ENCODE measurements around the gene LYL1. TPM values are rescaled to one million over a fixed set of nuclear protein-coding genes. Genes with fewer than 3 reads are reported as not detected.

Gene LYL1
- total RNA-seq, 1 donor from 2014 or later, result 1.4 TPM

DNA sequence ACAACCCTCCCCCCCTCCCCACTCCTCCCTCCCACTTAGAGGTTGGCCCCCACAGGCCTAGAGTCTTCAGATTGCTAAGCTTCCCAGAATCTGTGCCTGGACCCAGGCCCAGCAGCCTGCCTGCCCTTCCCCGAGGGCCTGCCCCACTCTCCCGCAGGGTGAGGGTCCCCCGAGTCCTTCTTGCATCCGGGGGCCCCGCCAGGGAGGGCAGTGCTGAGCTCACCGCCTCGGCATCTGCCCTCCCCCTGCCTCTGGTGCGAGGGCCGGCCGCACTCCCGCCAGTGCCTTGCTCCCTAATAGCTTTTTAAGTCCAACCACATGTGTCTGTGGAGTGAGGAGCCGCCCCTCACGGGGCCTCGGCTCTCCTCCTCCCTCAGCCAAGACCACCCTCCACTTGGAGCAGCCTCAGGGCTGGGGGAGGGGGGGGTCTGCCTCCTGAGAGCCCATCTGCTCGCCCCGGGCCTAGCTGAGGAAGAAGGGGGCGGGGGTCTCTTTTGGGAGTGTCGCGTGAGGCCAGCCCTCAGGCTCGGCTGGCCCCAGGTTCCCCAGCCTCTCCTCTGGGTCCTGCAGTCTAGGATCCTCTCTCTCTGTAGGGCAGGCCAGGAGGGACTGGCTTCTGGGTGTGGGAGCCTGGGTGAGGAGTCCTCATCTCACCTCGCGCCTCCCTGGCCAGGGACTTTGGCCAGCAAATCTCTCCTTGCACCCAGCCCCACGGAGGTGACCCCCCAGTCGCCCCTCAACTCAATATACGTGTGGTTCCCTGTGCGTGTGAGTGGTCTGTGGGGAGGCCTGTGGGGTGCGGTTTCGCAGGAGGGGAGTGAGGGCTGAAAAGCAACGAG, 47.2 kb downstream of the LYL1 start:
- peak; percentile 1 for ATAC-seq

DNA sequence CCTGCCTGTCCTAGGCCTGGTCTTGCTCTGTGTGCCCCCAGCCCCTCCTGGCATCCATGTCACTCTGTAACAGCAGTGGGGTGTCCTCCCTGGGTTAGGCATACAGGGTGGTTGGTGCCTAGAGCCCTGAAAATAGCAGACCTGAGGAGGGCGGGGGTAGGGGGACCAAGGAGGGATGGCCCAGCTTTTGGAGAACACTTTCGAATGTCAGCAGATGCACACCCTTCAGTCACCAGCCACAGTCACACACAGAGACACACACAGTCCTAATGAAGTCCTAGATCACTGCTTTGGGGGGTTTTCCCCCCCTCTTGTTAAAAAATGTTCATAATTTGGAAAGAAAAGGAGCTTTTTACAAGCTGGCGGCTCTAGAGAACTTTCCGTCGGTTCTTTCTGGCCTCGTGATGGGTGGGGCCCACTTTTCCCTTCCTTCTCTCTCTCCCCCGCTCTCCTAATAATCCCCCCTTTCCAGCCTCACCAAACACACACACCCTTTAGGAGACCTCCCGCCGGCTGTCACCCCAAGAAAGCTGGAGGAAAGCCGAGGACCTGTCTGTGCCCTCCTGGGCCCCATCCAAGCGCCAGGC, 47.9 kb downstream of the LYL1 start:
- no peak for ATAC-seq

DNA sequence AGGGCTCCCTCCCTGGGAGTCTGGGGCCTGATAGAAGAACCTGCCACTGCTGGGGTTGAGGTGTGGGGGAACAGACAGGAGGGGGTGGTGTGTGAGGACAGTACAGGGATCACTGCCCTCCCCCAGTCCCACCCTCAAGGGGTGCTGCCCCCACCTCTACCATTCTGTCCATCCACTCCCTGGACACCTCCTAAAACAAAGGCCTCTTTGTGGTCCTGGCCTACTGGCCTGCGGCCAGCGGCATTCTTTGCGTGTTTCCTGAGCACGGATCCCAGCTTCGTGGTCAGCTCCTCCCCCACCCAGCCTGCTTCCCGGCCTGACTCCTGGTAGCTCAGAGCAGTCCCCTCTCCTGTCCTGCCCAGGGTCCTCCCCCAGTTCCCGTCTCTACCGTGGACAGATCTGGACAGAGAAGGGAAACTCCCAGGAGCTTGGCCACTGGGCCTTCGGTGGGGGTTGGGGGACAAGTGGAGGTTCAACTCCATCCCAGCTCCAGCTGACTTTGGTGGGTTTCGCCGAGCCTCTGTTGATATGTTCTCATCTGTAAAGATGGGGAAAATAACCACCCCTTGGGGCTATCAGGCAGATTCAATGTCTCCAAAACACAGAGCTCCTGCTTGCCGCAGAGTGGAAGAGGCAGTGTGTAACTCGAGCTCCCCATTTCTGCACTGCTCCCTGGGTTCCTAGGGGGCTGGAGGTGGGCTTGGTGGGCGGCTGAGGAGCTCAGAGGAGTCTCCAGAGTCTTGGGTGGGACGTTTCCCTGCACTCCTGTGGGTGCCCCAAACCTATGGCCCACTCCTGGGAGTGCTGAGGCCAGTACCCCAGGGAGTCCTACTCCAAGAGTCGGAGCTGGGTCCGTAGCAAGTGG, 48.7 kb downstream of the LYL1 start:
- ATAC-seq, result peak; percentile 1

DNA sequence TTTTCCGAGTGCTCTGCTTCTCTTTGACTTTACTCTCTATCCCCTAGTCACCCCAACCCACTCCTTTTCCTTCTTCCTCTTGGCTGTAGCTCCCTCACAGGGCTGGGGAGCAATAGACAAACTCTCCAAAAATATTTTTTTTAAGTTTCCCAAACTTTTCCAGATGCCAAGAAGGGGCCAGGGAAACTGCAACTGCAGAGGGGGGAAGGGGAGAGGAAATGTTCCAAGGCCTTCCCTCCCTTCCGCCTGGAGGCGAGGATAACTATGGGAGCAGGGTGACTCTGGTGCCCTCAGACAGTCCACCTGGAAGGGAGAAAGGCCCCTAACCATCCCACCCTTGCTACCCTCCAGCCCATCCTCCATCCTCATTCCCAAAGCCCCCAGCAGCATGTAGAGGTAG, 49.4 kb downstream of the LYL1 start:
- no peak for ATAC-seq

DNA sequence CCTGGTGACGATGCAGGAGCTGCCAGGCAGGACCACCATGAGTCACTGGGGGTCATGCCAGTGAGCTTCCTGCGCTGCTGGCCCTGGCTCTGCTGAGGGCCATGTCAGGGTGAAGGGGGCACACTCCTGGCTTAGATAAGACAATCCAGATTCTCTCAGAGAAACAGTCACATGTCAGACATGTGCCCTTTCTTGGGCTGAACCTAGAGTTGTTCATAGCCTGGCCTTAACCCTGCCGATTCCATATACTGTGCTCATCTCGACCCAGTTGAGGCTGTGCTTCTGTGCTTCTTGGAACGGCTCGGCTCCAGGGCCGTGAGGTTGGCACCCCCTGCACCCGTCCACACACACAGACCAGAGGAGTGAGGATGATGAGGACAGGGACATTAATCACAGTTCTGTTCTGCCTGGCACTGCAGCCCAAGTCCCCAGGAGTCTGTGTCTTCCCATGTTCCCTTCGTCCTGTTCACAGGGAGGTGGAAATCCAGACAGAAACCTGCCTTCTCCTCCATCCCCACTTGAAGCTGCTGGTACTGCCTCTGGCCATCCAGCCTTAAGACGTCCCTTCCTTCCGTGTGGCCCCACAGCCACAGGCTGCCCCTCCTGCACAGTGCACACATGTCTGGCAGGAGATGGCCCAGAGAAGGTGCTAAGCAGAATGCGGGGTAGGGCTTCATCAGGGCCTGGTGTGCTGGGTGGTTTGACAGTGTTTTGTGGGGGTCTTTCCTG, 50.0 kb downstream of the LYL1 start:
- ATAC-seq, result no peak

DNA sequence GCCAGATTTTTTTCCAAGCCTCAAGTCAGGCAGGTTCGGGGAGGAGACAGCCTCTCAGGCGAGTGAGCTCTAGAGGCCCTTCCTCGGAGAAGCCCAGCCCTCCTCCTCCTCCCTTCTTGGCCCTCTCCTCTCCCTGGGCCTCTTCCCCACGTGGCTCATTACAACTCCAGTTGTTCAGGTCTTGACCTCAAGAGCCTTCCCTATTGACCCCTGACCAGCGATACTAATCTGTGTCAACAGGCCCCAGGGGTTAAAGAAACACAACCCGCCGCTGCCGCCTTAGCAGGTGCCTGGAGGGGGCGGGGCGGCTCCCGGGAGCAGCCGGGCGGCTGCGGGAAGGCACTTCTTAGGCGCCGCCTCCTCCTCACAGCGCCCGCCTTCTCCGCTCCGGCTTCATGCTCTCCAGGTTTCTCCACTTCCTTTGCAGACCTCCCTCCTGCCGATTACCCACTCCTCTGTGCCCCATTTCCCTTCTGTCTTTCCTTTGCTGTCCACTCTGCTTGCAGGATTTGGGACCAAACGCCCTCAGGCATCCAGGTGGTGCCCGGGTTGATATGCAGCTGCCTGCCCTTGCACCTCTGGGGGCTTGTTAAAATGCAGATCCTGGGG, 51.0 kb downstream of the LYL1 start:
- peak; percentile 60 for ATAC-seq

DNA sequence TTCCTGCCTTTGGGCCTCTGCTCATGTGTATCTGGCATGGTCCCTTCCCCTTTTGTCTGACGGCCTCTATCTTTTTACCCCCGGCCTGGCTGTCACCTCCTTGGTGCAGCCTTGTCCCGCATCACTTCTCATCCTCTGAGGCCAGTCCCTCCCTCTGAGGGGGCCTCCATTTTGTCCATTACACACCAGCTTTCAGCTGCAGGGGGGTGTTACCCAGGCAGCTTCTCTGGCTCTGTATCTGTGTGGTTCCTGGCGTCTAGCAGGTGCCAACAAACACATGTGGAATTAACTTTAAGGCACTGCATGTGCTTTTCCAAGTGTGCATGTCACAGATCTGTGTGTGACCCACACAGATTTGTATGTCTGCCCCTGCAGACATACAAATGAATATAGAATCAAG, 52.4 kb downstream of the LYL1 start:
- no peak for ATAC-seq

Other genes with a start within 250 kb of the LYL1 start
- gene DNASE2, start 221.4 kb downstream of the LYL1 start, total RNA-seq, result 22.5 TPM
- gene KLF1, start 215.7 kb downstream of the LYL1 start, total RNA-seq, result not detected
- gene GCDH, start 211.7 kb downstream of the LYL1 start, total RNA-seq, result 16.1 TPM
- 0.56 TPM for gene SYCE2, start 183.6 kb downstream of the LYL1 start, total RNA-seq
- 46.6 TPM for gene FARSA, start 169.1 kb downstream of the LYL1 start, total RNA-seq
- gene CALR, start 164.2 kb downstream of the LYL1 start, total RNA-seq, result 586 TPM
- gene RAD23A, start 157.0 kb downstream of the LYL1 start, total RNA-seq, result 65.6 TPM
- 20.7 TPM for gene GADD45GIP1, start 145.6 kb downstream of the LYL1 start, total RNA-seq
- not detected for gene DAND5, start 133.3 kb downstream of the LYL1 start, total RNA-seq
- 101 TPM for gene NFIX, start 107.4 kb downstream of the LYL1 start, total RNA-seq
- gene TRMT1, start 13.9 kb upstream of the LYL1 start, total RNA-seq, result 23.8 TPM
- gene NACC1, start 15.4 kb upstream of the LYL1 start, total RNA-seq, result 40.0 TPM
- 46.0 TPM for gene STX10, start 47.5 kb upstream of the LYL1 start, total RNA-seq
- 97.7 TPM for gene IER2, start 47.6 kb upstream of the LYL1 start, total RNA-seq

Data from esophagus mucosa (tissue), 1 donor.